ENCODE measurements around the gene SSB. TPM values are rescaled to one million over a fixed set of nuclear protein-coding genes. Genes with fewer than 3 reads are reported as not detected.

The SSB gene
- total and polyA plus RNA-seq, 9 of the 15 experiments (the other 6 are each of a cell fraction or from before 2014, with no cell fraction given): 317 to 849 (median 515) TPM

- TF ChIP-seq SIRT6 (IDR thresholded peaks at IDR 0.05; ENCODE audit: low read depth, low read length) (no peak), JUND (IDR thresholded peaks at IDR 0.05; ENCODE audit: borderline replicate concordance, low read depth, low read length) (peak; percentile 32; the same call in 1 of the 2 replicates), JUND (tag; IDR thresholded peaks at IDR 0.05; ENCODE audit: borderline replicate concordance, low read depth, low read length) (no peak), SMARCB1 (IDR thresholded peaks at IDR 0.05; ENCODE audit: insufficient read length, low read depth) (no peak), MAFF (IDR thresholded peaks at IDR 0.05; ENCODE audit: low read length) (peak; percentile 46; the same call in 1 of the 2 replicates), MITF (IDR thresholded peaks at IDR 0.05) (no peak), IRF2 (CRISPR knock-in tag; IDR thresholded peaks at IDR 0.05) (0 out of 2 replicates have a peak, but pooled peaks have one; percentile 70), HDAC6 (IDR thresholded peaks at IDR 0.05; ENCODE audit: low read depth, low read length) (no peak), ZNF592 (IDR thresholded peaks at IDR 0.05) (peak; percentile 62; the same call in 1 of the 2 replicates), RREB1 (CRISPR knock-in tag; IDR thresholded peaks at IDR 0.05) (peak; percentile 38; the same call in 1 of the 2 replicates), KDM5B (IDR thresholded peaks at IDR 0.05; ENCODE audit: insufficient replicate concordance, low read depth, low read length) (no peak), JUN (IDR thresholded peaks at IDR 0.05; ENCODE audit: borderline replicate concordance, low read depth, low read length) (no peak), JUN (CRISPR knock-in tag; IDR thresholded peaks at IDR 0.05; ENCODE audit: borderline replicate concordance) (0 out of 2 replicates have a peak, but pooled peaks have one; percentile 7)
These were observed 28.8 kb downstream of the SSB start, which contains the start of gene UBR3 (continued) for GRCh38 chr2:169827272-169828140.
